ENCODE measurements around the gene KCNN4. TPM values are rescaled to one million over a fixed set of nuclear protein-coding genes. Genes with fewer than 3 reads are reported as not detected.

Gene KCNN4
- total RNA-seq, 1 donor from 2014 or later, result 0.28 TPM

- Mint-ChIP-seq H3K4me1 (ENCODE audit: unreplicated experiment) (no peaks in the 10 kb centered on the region), H3K9me3 (ENCODE audit: unreplicated experiment) (no peaks in the 10 kb centered on the region), H3K36me3 (ENCODE audit: low read depth, unreplicated experiment) (no peaks in the 10 kb centered on the region), H3K27me3 (ENCODE audit: unreplicated experiment) (peaks cover 3% of the 10 kb centered on the region), H3K27ac (ENCODE audit: unreplicated experiment) (no peak overlapping the region), H3K4me3 (ENCODE audit: unreplicated experiment) (no peak overlapping the region)
- no peak for TF ChIP-seq CTCF (IDR thresholded peaks at IDR 0.05; ENCODE audit: unreplicated experiment)
- no peak for DNase-seq (ENCODE audit: low spot score)
Measured at GRCh38 chr19:43762814-43763213, 18.0 kb downstream of the KCNN4 start.

DNA sequence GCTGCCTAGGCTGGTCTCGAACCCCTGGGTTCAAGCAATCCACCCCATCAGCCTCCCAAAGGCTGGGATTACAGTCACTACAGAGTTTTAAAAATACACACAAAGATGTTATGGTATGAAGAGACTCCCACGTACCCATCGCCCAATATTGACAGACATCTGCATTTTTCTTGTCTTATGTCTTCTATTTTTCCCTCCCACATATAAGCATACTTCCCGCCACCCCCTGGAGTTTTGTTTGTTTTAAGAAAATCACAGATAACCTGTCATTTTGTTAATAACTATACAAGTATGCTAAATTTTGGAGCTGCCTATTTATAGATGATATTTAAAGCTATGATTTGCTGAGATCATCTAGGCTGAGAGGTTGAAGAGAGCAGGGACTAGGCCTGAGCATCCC lies 19.8 kb downstream of the KCNN4 start:
- H3K4me3 Mint-ChIP-seq (ENCODE audit: unreplicated experiment), result no peak overlapping the region
- peaks cover 6% of the 10 kb centered on the region for H3K4me1 Mint-ChIP-seq (ENCODE audit: unreplicated experiment)
- no peak for DNase-seq (ENCODE audit: low spot score)
- no peak overlapping the region for H3K27ac Mint-ChIP-seq (ENCODE audit: unreplicated experiment)
- TF ChIP-seq CTCF (IDR thresholded peaks at IDR 0.05; ENCODE audit: unreplicated experiment), result no peak
- H3K27me3 Mint-ChIP-seq (ENCODE audit: unreplicated experiment), result peaks cover 5% of the 10 kb centered on the region
- no peaks in the 10 kb centered on the region for H3K9me3 Mint-ChIP-seq (ENCODE audit: unreplicated experiment)
- no peaks in the 10 kb centered on the region for H3K36me3 Mint-ChIP-seq (ENCODE audit: low read depth, unreplicated experiment)

- no peaks in the 10 kb centered on the region for H3K36me3 Mint-ChIP-seq (ENCODE audit: low read depth, unreplicated experiment)
- H3K4me1 Mint-ChIP-seq (ENCODE audit: unreplicated experiment), result peaks cover 13% of the 10 kb centered on the region
- TF ChIP-seq CTCF (IDR thresholded peaks at IDR 0.05; ENCODE audit: unreplicated experiment), result no peak
- no peaks in the 10 kb centered on the region for H3K9me3 Mint-ChIP-seq (ENCODE audit: unreplicated experiment)
- H3K4me3 Mint-ChIP-seq (ENCODE audit: unreplicated experiment), result no peak overlapping the region
- no peak overlapping the region for H3K27ac Mint-ChIP-seq (ENCODE audit: unreplicated experiment)
- no peak for DNase-seq (ENCODE audit: low spot score)
- H3K27me3 Mint-ChIP-seq (ENCODE audit: unreplicated experiment), result peaks cover 11% of the 10 kb centered on the region
Measured at GRCh38 chr19:43759515-43759914, 21.3 kb downstream of the KCNN4 start.

GRCh38 chr19:43755256-43755801 lies 25.4 kb downstream of the KCNN4 start:
- Mint-ChIP-seq H3K36me3 (ENCODE audit: low read depth, unreplicated experiment) (peaks cover 12% of the 10 kb centered on the region), H3K4me1 (ENCODE audit: unreplicated experiment) (peaks cover 13% of the 10 kb centered on the region), H3K27ac (ENCODE audit: unreplicated experiment) (peak overlapping the region; percentile 94), H3K27me3 (ENCODE audit: unreplicated experiment) (peaks cover 13% of the 10 kb centered on the region), H3K9me3 (ENCODE audit: unreplicated experiment) (no peaks in the 10 kb centered on the region), H3K4me3 (ENCODE audit: unreplicated experiment) (peak overlapping the region; percentile 99)
- TF ChIP-seq CTCF (IDR thresholded peaks at IDR 0.05; ENCODE audit: unreplicated experiment), result no peak
- peak; percentile 71 for DNase-seq (ENCODE audit: low spot score)

DNA sequence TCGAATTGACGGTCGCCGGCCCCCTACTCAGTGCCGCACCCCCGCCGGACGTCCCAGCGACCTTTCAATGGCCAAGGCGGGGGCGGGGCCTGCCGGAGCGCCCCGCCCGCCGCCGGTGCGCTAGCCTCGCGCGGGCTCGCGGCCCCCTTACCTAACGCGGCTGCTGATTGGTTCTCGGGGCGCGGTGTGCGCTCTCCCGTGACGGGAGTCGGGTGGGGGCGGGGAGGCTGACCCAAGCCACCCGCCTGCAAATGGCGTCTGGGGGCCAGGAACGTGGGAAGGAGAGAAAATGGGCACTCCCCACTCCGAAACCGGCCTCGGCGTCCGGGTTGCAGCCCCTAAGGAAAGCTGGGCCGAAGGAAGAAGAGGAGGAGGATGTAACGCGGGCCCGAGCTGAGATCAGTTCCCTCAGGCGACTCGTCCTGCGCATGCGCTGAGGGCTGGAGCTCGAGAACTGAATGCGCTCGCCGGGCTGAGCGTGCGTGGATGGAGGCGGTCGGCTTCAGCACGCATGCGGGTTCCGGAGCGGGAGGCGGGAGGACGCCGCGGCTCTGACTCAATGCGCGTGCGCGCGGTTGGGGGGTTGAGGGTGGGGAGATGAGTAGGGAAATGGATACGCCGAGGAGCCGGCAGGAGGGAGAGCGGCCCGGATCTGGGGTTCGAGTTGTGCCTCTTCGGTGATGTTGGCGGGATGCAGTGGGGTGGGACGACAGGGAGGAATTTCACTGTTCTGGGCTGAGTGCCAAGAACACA lies 26.1 kb downstream of the KCNN4 start, which contains the start of gene SMG9:
TSS of gene SMG9 (minus strand) at position 460 of the 753 bp plus-strand sequence. CDS start 4,221 bp downstream, outside the sequence.
- Mint-ChIP-seq H3K4me1 (ENCODE audit: unreplicated experiment) (peaks cover 13% of the 10 kb centered on the region), H3K27me3 (ENCODE audit: unreplicated experiment) (peaks cover 14% of the 10 kb centered on the region), H3K27ac (ENCODE audit: unreplicated experiment) (peak within 1 kb of the TSS; percentile 95), H3K9me3 (ENCODE audit: unreplicated experiment) (no peaks in the 10 kb centered on the region), H3K36me3 (ENCODE audit: low read depth, unreplicated experiment) (peaks cover 18% of the 10 kb centered on the region), H3K4me3 (ENCODE audit: unreplicated experiment) (peak within 1 kb of the TSS; percentile 99)
- peak; percentile 99 for DNase-seq (ENCODE audit: low spot score)
- no peak for TF ChIP-seq CTCF (IDR thresholded peaks at IDR 0.05; ENCODE audit: unreplicated experiment)
